Colonic mucosa (tissue), 4 donors: Measurements from ENCODE around the gene FNIP1. TPM values are rescaled to one million over a fixed set of nuclear protein-coding genes. Genes with fewer than 3 reads are reported as not detected.
"Not testable (repeated sequence)": the region's sequence is repeated elsewhere in the genome, so short reads cannot be mapped to it uniquely, and the experiment has no call there.

Experiments used
- DNase-seq: peaks from one replicate; pipeline ENCODE4 v3.0.0-alpha.2; 2020
- H3K27ac ChIP-seq: fragments of 200-600 bp; one replicate; pipeline ENCODE4 v1.8.0; 2021
- H3K27me3 ChIP-seq: fragments of 200-600 bp; one replicate; pipeline ENCODE4 v1.8.0; 2021
- H3K36me3 ChIP-seq: fragments of 200-600 bp; one replicate; pipeline ENCODE4 v1.8.0; 2021
- H3K4me1 ChIP-seq: fragments of 200-600 bp; one replicate; pipeline ENCODE4 v1.8.0; 2021; ENCODE audit warnings: mild to moderate bottlenecking
- H3K4me3 ChIP-seq: fragments of 200-600 bp; one replicate; pipeline ENCODE4 v1.8.0; 2021
- H3K9ac ChIP-seq, 2 donors: one replicate each; pipeline ENCODE4 v1.7.0; 2013; ENCODE audit warnings: control low read depth in 2 of 2, low read depth in 2 of 2, low read length in 2 of 2
- H3K9me3 ChIP-seq: fragments of 200-600 bp; one replicate; pipeline ENCODE4 v1.8.0; 2021
- intact Hi-C: fragments of 100-400 bp; cut with DNase I; formaldehyde crosslinking; loops from one replicate; pipeline ENCODE4 v1.14.1; 2022
- total RNA-seq, 2 donors: library from RNA; stranded (reverse); fragmentation: NEBNext Ultra II Directional in 1 of 2; extraction: Animal tissue kit (Norgen Biotek cat#: 25700) in 1 of 2; gene quantifications; one replicate each; pipeline ENCODE4 v1.2.1, GENCODE V29; 2021
- TF ChIP-seq, protein P1 (sequence below): fragments of 200-600 bp; IDR thresholded peaks from one replicate; pipeline ENCODE4 v1.8.0; 2022; ENCODE audit warnings: antibody characterized with exemption, mild to moderate bottlenecking
- donor health status: healthy.
- donor health status: DM: no; HTN: no; CAD: no.
- donor health status: DM: no; HTN: no; CAD: no.

FNIP1 gene
- total RNA-seq, 2 donors from 2014 or later: 18.1 to 41.2 TPM

DNA sequence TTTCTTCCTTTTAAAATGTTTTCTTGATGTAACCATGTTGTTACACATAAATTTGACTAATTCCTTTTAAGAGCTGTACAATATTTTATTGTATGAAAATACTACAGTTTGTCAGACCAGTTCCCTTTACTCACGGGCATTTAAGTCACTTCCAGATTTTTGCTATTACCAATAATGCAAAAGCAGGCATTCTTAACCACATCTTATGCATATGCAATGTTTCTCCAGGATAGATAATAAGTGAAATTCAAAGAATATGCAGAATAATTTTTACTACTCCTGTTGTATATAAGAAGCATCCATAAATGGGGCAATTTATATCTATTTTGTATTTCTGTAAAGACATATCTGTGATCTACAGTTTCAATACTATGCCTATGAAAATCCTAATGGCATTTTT, 77.3 kb downstream of the FNIP1 start:
- Histone ChIP-seq H3K4me3 (no peak overlapping the region), H3K9me3 (no peaks in the 10 kb centered on the region), H3K27ac (no peak overlapping the region), H3K36me3 (no peaks in the 10 kb centered on the region), H3K27me3 (no peaks in the 10 kb centered on the region), H3K4me1 (no peaks in the 10 kb centered on the region), H3K9ac (no peak overlapping the region)
- intact Hi-C loops: no loop called here
- TF ChIP-seq, protein P1, sequence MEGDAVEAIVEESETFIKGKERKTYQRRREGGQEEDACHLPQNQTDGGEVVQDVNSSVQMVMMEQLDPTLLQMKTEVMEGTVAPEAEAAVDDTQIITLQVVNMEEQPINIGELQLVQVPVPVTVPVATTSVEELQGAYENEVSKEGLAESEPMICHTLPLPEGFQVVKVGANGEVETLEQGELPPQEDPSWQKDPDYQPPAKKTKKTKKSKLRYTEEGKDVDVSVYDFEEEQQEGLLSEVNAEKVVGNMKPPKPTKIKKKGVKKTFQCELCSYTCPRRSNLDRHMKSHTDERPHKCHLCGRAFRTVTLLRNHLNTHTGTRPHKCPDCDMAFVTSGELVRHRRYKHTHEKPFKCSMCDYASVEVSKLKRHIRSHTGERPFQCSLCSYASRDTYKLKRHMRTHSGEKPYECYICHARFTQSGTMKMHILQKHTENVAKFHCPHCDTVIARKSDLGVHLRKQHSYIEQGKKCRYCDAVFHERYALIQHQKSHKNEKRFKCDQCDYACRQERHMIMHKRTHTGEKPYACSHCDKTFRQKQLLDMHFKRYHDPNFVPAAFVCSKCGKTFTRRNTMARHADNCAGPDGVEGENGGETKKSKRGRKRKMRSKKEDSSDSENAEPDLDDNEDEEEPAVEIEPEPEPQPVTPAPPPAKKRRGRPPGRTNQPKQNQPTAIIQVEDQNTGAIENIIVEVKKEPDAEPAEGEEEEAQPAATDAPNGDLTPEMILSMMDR: no peak
- no peak for DNase-seq

GRCh38 chr5:131718487-131719014, 78.3 kb downstream of the FNIP1 start:
- H3K27ac ChIP-seq: no peak overlapping the region
- no peaks in the 10 kb centered on the region for H3K4me1 ChIP-seq
- DNase-seq: no peak
- H3K9me3 ChIP-seq: no peaks in the 10 kb centered on the region
- intact Hi-C loops: no loop called here
- TF ChIP-seq, protein P1: no peak
- no peaks in the 10 kb centered on the region for H3K27me3 ChIP-seq
- H3K4me3 ChIP-seq: no peak overlapping the region
- H3K36me3 ChIP-seq: no peaks in the 10 kb centered on the region
- H3K9ac ChIP-seq: no peak overlapping the region

DNA sequence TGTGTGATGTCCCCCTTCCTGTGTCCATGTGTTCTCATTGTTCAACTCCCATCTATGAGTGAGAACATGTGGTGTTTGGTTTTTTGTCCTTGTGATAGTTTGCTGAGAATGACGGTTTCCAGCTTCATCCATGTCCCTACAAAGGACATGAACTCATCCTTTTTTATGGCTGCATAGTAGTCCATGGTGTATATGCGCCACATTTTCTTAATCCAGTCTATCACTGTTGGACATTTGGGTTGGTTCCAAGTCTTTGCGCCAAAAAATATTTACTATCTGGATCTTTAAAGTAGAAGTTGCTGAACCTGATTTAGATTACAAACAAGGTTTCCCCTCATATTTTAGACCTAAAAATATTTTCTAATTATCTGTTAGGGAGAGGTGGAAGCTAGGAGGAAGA, 79.7 kb downstream of the FNIP1 start:
- intact Hi-C loops, H3K36me3 ChIP-seq, DNase-seq, H3K27me3 ChIP-seq, H3K4me1 ChIP-seq, H3K4me3 ChIP-seq, H3K9me3 ChIP-seq, H3K9ac ChIP-seq, H3K27ac ChIP-seq: not testable (repeated sequence)

DNA sequence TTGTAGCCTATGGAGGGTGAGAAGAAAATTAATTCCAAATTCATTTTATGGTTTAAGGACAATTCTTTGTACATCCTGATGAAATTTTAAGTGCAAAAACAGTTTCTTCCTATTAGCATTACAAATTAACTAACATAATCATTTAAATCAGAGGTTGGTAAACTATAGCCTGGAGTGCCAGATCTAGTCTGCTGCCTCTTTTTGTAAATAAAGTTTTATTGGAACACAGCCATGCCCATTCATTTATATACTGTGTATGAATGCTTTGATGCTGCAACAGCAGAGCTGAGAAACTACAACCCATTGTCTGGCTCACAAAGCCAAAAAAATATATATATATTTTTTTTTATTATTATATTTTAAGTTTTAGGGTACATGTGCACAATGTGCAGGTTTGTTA, 80.2 kb downstream of the FNIP1 start:
- Histone ChIP-seq H3K9me3 (no peaks in the 10 kb centered on the region), H3K36me3 (no peaks in the 10 kb centered on the region), H3K4me3 (no peak overlapping the region), H3K27me3 (no peaks in the 10 kb centered on the region), H3K27ac (no peak overlapping the region), H3K4me1 (no peaks in the 10 kb centered on the region), H3K9ac (no peak overlapping the region)
- TF ChIP-seq, protein P1: no peak
- DNase-seq: no peak
- intact Hi-C loops: no loop called here

- H3K9me3 ChIP-seq: no peaks in the 10 kb centered on the region
- intact Hi-C loops: no loop called here
- DNase-seq: no peak
- peaks cover 6% of the 10 kb centered on the region for H3K36me3 ChIP-seq
- no peak overlapping the region for H3K9ac ChIP-seq
- H3K27me3 ChIP-seq: no peaks in the 10 kb centered on the region
- no peaks in the 10 kb centered on the region for H3K4me1 ChIP-seq
- no peak overlapping the region for H3K27ac ChIP-seq
- no peak overlapping the region for H3K4me3 ChIP-seq
- TF ChIP-seq, protein P1: no peak
These were observed 86.4 kb downstream of the FNIP1 start for GRCh38 chr5:131710391-131710790.

DNA sequence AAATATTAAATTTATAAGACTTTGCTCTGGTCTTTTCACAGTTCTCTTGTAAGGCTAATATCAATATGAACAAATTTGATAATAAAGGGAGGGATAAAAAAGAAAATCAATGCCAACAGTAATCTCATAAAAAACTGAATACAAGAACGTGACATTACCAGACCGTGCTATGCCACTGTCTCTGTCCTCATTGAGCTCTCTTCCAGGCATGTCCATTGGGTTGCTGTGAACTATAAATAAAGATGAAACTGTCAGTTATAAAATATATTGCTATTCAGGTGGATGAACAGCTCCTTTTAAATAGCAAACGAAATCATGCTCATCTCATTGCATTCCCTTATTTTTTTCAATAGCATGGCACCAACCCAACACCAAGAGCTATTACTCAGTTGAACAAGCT, 87.8 kb downstream of the FNIP1 start:
- Histone ChIP-seq H3K9me3 (no peaks in the 10 kb centered on the region), H3K27ac (no peak overlapping the region), H3K36me3 (peaks cover 6% of the 10 kb centered on the region), H3K4me3 (no peak overlapping the region), H3K9ac (no peak overlapping the region), H3K27me3 (no peaks in the 10 kb centered on the region), H3K4me1 (no peaks in the 10 kb centered on the region)
- DNase-seq: no peak
- TF ChIP-seq, protein P1: no peak
- intact Hi-C loops: no loop called here
